Amniotic epithelial cell (primary cell): Measurements from ENCODE around the gene CIC.
A peak's percentile ranks its signal among the peaks of the same experiment; 100 is the strongest.
"Not testable (repeated sequence)": the region's sequence is repeated elsewhere in the genome, so short reads cannot be mapped to it uniquely, and the experiment has no call there.

ENCODE experiments used
- DNase-seq: peaks from one replicate; pipeline ENCODE4 v3.0.0-alpha.2; 2010; ENCODE audit warnings: low read depth

Gene CIC

DNA sequence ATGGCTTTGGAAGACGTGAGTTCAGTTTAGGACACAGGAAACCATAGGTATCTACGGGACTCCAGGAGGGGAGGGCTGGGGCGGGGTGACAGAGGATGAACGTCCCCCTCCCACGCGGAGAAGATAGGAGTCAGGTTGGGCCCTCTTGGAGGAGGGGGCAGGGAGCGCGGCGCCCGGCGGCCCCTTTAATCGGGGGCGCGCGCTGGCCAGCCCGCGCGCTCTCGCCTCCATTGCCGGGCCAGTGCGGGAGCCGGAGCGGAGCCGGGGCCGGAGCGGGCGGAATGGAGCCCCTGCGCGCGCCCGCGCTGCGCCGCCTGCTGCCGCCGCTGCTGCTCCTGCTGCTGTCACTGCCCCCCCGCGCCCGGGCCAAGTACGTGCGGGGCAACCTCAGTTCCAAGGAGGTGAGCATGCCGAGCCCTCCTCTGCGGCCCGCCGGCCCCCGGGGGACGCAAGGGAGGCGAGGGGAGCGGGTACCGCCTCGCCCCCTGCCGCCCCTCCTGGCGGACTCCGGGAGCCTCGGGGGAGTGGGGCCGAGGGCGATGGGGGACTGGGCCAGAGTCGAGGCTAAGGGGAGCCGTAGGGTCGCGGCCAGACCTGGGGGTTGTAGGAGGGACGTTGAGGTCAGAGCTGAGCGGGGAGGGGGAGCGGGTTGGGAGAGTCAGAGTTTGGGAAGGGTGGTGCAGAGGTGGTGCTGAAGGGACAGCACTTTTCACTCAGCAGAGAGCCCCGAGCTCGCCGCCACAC is 44.2 kb downstream of the CIC start, which contains the start of gene TMEM145:
TSS of gene TMEM145 (plus strand) at position 214 of the 744 bp plus-strand sequence. CDS start at position 282, 68 bp downstream.
- peak; percentile 42 for DNase-seq

- DNase-seq: no peak
Observed at GRCh38 chr19:42313840-42314755, 45.0 kb downstream of the CIC start.

GRCh38 chr19:42315024-42315423 is 46.0 kb downstream of the CIC start:
- DNase-seq: no peak

- DNase-seq: no peak
Observed at GRCh38 chr19:42316223-42317211, 47.5 kb downstream of the CIC start.

GRCh38 chr19:42317535-42317934 is 48.5 kb downstream of the CIC start:
- DNase-seq: no peak

- no peak for DNase-seq
Observed at GRCh38 chr19:42322305-42322704, 53.3 kb downstream of the CIC start.

- no peak for DNase-seq
Observed at GRCh38 chr19:42323473-42323851, 54.4 kb downstream of the CIC start.

GRCh38 chr19:42323852-42324654 is 55.0 kb downstream of the CIC start:
- no peak for DNase-seq

- DNase-seq: no peak
Observed at GRCh38 chr19:42324655-42325307, 55.7 kb downstream of the CIC start.

GRCh38 chr19:42325308-42325895 is 56.4 kb downstream of the CIC start, which contains the start of gene MEGF8:
Gene MEGF8 (plus strand): TSS chr19:42325635. CDS start chr19:42326244, 609 bp downstream.
- DNase-seq: peak; percentile 98

DNA sequence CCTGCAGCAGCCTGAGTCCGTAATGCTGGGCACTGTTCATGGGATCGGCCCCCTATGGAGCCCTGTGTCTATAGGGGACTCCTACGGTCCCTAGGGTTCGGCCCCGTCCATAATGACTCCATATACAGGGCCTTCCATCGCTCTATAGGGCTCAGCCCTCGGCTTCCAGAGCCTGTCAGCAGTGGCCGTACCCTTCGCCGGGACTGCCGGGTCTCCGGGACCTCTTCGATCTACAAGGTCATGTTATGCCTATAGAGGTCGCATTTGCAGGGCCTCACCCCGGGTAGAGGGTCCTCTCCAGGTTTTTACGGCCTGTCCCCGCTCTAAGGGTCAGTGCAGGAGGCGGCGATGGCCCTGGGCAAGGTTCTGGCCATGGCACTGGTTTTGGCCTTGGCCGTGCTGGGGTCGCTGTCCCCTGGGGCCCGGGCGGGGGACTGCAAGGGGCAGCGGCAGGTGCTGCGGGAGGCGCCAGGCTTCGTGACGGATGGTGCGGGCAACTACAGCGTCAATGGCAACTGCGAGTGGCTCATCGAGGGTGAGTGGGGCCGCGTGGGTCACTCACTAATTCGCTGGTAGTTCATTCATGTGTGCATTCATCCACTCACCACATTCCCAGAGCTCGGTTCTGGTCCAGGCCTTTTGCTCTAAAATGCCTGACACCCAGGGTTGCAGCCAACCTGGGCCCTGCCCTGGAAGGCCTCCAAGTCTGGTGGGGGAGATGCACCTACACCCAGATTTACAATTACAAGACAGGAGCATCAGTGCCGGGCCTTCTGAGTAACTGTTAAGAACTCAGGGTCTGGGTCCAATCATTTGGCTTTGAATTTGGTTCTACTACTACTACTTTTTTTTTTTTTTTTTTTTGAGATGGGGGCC is 57.1 kb downstream of the CIC start:
- DNase-seq: no peak

- DNase-seq: no peak
Observed at GRCh38 chr19:42326969-42327368, 57.9 kb downstream of the CIC start.

- DNase-seq: no peak
Observed at GRCh38 chr19:42327381-42327780, 58.3 kb downstream of the CIC start.

GRCh38 chr19:42328106-42328505 is 59.1 kb downstream of the CIC start:
- DNase-seq: no peak

- no peak for DNase-seq
Observed at GRCh38 chr19:42328854-42329253, 59.8 kb downstream of the CIC start.

- no peak for DNase-seq
Observed at GRCh38 chr19:42330241-42330711, 61.2 kb downstream of the CIC start.

DNA sequence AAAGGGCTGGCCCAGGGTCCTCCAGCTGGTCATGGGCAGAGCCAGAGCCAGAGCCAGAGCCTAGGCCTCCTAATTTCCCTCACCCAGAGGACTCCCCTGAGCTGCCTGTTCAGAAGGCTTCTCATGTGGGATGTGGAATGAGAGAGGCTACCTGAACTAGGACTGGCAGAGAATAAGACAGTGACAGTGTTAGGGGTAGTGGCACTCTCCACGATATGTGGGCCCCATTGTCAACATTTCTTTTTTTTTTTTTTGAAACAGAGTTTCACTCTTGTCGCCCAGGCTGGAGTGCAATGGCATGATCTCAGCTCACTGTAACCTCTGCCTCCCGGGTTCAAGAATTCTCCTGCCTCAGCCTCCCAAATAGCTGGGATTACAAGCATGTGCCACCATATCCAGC is 62.3 kb downstream of the CIC start:
- not testable (repeated sequence) for DNase-seq

GRCh38 chr19:42332059-42332458 is 63.0 kb downstream of the CIC start:
- DNase-seq: no peak

DNA sequence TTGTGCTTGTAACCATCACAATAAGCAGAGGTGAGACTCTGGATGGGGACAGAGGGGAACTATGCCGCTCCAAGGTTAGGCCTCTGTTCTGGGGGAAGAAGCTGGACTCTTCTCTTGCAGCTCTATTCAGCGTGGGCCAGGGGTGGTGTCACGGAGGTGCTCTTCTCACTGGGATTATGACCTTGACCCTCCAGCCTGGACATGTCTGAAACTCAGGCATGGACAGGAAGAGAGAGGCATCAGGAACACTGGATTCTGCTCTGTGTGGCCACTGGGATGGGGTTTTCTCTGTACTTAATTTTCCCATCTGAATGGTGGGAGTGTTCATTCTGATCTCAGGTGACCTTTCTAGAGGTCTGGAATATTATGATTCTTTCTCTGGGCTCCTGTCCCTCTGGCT is 64.0 kb downstream of the CIC start:
- DNase-seq: no peak
